ENCODE results near the gene CRTAC1.
"Not testable (repeated sequence)": the region's sequence is repeated elsewhere in the genome, so short reads cannot be mapped to it uniquely, and the experiment has no call there.

Gene CRTAC1

DNA sequence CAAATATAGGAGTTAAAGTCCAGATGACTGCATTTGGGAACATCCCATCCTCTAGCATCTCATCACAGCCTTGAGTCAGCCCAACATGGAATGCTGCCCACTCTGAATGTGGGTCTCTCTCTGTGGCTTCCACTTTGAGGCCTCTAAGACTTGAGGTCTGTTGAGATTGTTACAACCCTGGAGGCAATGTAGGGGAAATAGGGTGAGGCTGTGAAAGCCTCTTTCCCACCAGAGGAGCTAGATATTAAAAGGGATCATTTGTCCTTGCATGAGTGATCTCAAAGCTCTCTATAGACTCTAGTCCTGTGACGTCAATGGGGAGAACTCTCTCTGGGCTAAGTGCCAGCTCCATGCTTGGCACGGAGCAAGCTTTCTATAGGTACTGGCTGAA, 187.1 kb downstream of the CRTAC1 start:
- no peak for DNase-seq (ENCODE audit: low read depth, low spot score)
- H3K9me3 ChIP-seq (ENCODE audit: low read depth, low read length) = no peaks in the 10 kb centered on the region
- H3K27ac ChIP-seq = no peak overlapping the region
- no peaks in the 10 kb centered on the region for H3K36me3 ChIP-seq (ENCODE audit: insufficient read depth, low read length)
- H3K9ac ChIP-seq (ENCODE audit: insufficient read length) = no peak overlapping the region
- H3K4me3 ChIP-seq = no peak overlapping the region
- no peak for TF ChIP-seq POLR2AphosphoS5 (IDR thresholded peaks at IDR 0.05; ENCODE audit: borderline replicate concordance, low read depth, low read length)
- no peak for TF ChIP-seq FOXP2 (optimal IDR thresholded peaks at IDR 0.05; ENCODE audit: control extremely low read depth, extremely low read length, insufficient read depth)
- TF ChIP-seq EZH2 (IDR thresholded peaks at IDR 0.05) = no peak

DNA sequence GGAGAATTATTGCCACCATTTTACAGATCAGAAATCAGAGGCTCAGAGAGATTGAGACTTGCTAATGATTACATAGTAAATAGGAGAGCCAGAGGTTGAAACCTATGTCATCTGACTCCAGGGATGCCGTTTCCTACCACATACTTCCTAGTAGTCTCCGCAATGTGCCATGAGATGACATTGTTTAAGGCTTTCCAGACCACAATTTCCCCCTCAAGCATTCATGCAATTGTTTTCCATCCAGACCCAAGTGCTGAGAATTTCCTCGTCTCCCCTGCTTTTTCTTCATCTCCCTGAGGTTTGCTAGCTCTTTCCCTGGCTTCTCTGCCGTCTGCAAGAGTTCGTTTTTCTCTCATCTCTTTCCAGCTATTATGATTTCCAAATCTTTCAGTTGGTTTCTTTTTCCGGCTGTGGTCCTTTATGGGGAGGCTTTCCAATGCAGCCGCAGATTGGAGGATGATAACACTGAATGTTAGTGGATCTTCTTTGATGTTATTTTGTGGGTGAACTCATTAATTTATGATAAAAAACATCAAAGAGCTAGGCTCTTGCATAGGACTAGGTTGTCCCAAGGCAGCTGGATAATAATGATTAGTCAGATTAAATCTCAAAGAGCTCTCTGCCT, 187.7 kb downstream of the CRTAC1 start:
- H3K36me3 ChIP-seq (ENCODE audit: insufficient read depth, low read length) = no peaks in the 10 kb centered on the region
- TF ChIP-seq FOXP2 (optimal IDR thresholded peaks at IDR 0.05; ENCODE audit: control extremely low read depth, extremely low read length, insufficient read depth) (no peak), EZH2 (IDR thresholded peaks at IDR 0.05) (no peak), POLR2AphosphoS5 (IDR thresholded peaks at IDR 0.05; ENCODE audit: borderline replicate concordance, low read depth, low read length) (no peak)
- H3K9me3 ChIP-seq (ENCODE audit: low read depth, low read length) = no peaks in the 10 kb centered on the region
- no peak for DNase-seq (ENCODE audit: low read depth, low spot score)
- H3K9ac ChIP-seq (ENCODE audit: insufficient read length) = no peak overlapping the region
- no peak overlapping the region for H3K4me3 ChIP-seq
- no peak overlapping the region for H3K27ac ChIP-seq

DNA sequence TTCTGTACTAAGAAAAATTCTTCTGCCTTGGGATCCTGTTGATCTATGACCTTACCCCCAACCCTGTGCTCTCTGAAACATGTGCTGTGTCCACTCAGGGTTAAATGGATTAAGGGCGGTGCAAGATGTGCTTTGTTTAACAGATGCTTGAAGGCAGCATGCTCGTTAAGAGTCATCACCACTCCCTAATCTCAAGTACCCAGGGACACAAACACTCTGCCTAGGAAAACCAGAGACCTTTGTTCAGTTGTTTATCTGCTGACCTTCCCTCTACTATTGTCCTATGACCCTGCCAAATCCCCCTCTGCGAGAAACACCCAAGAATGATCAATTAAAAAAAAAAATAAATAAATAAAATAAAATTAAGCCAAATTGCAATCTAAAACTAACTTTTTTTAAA, 188.3 kb downstream of the CRTAC1 start:
- not testable (repeated sequence) for DNase-seq (ENCODE audit: low read depth, low spot score); H3K27ac ChIP-seq; H3K9ac ChIP-seq (ENCODE audit: insufficient read length); H3K4me3 ChIP-seq; H3K36me3 ChIP-seq (ENCODE audit: insufficient read depth, low read length); H3K9me3 ChIP-seq (ENCODE audit: low read depth, low read length)

DNA sequence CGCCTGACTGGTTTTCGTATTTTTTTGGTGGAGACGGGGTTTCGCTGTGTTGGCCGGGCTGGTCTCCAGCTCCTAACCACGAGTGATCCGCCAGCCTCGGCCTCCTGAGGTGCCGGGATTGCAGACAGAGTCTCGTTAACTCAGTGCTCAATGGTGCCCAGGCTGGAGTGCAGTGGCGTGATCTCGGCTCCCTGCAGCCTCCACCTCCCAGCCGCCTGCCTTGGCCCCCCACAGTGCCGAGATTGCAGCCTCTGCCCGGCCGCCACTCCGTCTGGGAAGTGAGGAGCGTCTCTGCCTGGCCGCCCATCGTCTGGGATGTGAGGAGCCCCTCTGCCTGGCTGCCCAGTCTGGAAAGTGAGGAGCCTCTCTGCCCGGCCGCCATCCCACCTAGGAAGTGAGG, 189.3 kb downstream of the CRTAC1 start:
- not testable (repeated sequence) for H3K36me3 ChIP-seq (ENCODE audit: insufficient read depth, low read length); H3K27ac ChIP-seq; H3K9me3 ChIP-seq (ENCODE audit: low read depth, low read length); H3K4me3 ChIP-seq; DNase-seq (ENCODE audit: low read depth, low spot score); H3K9ac ChIP-seq (ENCODE audit: insufficient read length)

DNA sequence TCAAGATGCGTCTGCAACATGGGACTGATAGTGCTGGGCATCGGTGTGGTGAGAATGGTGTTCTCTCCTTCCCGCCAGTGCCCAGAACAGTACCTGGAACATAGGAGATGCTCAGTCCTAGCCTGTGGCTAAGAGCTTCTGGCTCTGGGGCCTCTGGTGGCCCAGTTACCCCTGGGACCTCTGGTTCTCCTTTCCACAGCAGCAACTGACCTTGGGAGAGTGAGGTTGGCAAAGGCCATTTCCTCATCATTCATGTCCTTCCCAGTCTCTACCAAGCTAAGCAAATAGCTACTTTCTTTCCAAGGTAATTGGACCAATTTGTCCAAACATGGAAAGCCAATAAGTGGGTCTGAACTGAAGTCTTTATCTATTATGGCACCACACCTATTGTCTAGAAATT, 192.3 kb downstream of the CRTAC1 start:
- TF ChIP-seq FOXP2 (optimal IDR thresholded peaks at IDR 0.05; ENCODE audit: control extremely low read depth, extremely low read length, insufficient read depth) = no peak
- no peak for TF ChIP-seq POLR2AphosphoS5 (IDR thresholded peaks at IDR 0.05; ENCODE audit: borderline replicate concordance, low read depth, low read length)
- no peak for TF ChIP-seq EZH2 (IDR thresholded peaks at IDR 0.05)
- no peak overlapping the region for H3K27ac ChIP-seq
- H3K9ac ChIP-seq (ENCODE audit: insufficient read length) = no peak overlapping the region
- no peaks in the 10 kb centered on the region for H3K36me3 ChIP-seq (ENCODE audit: insufficient read depth, low read length)
- no peak for DNase-seq (ENCODE audit: low read depth, low spot score)
- no peak overlapping the region for H3K4me3 ChIP-seq
- no peaks in the 10 kb centered on the region for H3K9me3 ChIP-seq (ENCODE audit: low read depth, low read length)

DNA sequence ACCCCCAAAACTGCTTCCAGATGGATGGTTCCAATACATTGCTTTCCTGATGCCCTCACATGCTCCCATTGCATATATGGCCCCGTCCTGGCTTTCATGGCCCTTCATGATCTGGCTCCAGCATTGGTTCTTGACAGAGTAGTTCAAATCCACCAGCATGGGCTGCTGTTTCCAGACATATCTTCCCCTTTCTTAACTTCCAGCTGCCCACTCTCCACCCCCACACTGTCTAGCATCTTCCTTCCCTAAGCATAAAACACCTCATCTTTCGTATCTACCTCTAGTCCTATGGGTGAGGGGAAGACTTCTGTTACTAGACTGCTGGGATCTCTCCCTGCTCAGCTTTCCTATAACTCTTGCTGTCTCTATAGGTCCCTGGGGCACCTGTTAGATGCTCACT, 194.0 kb downstream of the CRTAC1 start:
- Histone ChIP-seq H3K36me3 (ENCODE audit: insufficient read depth, low read length) (no peaks in the 10 kb centered on the region), H3K27ac (no peak overlapping the region), H3K9ac (ENCODE audit: insufficient read length) (no peak overlapping the region), H3K9me3 (ENCODE audit: low read depth, low read length) (no peaks in the 10 kb centered on the region), H3K4me3 (no peak overlapping the region)
- TF ChIP-seq FOXP2 (optimal IDR thresholded peaks at IDR 0.05; ENCODE audit: control extremely low read depth, extremely low read length, insufficient read depth) (no peak), POLR2AphosphoS5 (IDR thresholded peaks at IDR 0.05; ENCODE audit: borderline replicate concordance, low read depth, low read length) (no peak), EZH2 (IDR thresholded peaks at IDR 0.05) (no peak)
- DNase-seq (ENCODE audit: low read depth, low spot score) = no peak

DNA sequence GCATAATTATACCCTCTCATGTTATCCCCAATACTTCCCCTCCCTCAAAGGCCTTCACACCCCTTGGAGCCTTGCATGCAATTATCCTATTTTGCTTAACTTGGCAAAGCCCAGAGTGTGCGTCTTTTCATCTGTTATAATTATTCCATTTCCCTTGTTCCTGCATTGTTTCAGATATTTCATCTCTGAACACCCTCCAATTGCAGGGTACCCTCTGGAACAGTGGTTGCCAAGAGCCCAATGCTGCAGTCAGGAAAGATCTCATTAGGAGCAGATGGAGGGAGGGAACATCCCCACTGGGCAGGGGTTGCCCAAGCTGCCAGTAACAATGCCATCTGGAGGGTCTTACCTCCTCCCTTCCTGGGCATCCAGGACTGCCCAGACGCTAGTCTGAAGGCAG, 199.2 kb downstream of the CRTAC1 start:
- H3K9ac ChIP-seq (ENCODE audit: insufficient read length) = no peak overlapping the region
- H3K4me3 ChIP-seq = no peak overlapping the region
- TF ChIP-seq POLR2AphosphoS5 (IDR thresholded peaks at IDR 0.05; ENCODE audit: borderline replicate concordance, low read depth, low read length) (no peak), FOXP2 (optimal IDR thresholded peaks at IDR 0.05; ENCODE audit: control extremely low read depth, extremely low read length, insufficient read depth) (no peak), EZH2 (IDR thresholded peaks at IDR 0.05) (no peak)
- H3K36me3 ChIP-seq (ENCODE audit: insufficient read depth, low read length) = no peaks in the 10 kb centered on the region
- no peak for DNase-seq (ENCODE audit: low read depth, low spot score)
- H3K27ac ChIP-seq = no peak overlapping the region
- H3K9me3 ChIP-seq (ENCODE audit: low read depth, low read length) = no peaks in the 10 kb centered on the region

DNA sequence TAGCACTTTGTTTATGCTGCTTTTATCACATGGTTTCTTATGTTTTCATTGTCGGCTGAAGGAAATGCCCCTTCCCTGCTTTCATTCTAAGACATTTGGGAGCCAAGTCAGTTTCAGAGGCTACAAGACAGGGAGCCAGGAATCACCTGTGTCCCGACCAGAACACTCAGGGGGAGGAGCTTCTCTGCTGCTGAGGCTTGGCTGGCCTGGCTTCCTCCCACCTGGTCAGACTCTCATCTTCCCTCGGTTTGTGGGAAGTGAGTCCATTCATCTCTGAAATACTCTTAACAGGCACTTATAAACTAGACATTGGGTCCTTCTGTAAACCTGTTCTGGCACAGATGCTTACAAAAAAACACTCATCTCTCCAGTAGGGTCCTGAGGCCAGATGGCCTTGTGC, 200.4 kb downstream of the CRTAC1 start:
- TF ChIP-seq FOXP2 (optimal IDR thresholded peaks at IDR 0.05; ENCODE audit: control extremely low read depth, extremely low read length, insufficient read depth) (no peak), EZH2 (IDR thresholded peaks at IDR 0.05) (no peak), POLR2AphosphoS5 (IDR thresholded peaks at IDR 0.05; ENCODE audit: borderline replicate concordance, low read depth, low read length) (no peak)
- Histone ChIP-seq H3K4me3 (no peak overlapping the region), H3K27ac (no peak overlapping the region), H3K36me3 (ENCODE audit: insufficient read depth, low read length) (no peaks in the 10 kb centered on the region), H3K9ac (ENCODE audit: insufficient read length) (no peak overlapping the region), H3K9me3 (ENCODE audit: low read depth, low read length) (no peaks in the 10 kb centered on the region)
- DNase-seq (ENCODE audit: low read depth, low spot score) = no peak

DNA sequence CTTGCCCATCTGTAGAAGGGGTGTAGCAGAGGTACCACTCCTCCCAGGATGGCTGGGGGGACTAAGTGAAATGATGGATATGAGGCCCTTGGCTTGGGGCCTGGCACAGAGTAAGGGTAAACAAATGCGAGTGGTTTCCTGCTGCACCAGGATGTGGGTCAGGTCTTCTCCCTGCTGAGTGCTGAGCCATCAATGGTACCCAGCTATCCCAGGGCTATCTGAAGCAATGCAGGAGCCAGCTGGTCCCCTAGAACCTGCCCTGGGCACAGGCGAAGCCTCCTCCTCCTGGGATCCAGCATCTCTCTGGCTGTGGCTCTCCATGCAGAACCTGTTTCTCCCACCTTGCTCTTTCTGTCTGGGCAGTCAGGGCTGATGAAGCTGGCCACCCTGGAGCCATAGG, 201.7 kb downstream of the CRTAC1 start:
- Histone ChIP-seq H3K9me3 (ENCODE audit: low read depth, low read length) (no peaks in the 10 kb centered on the region), H3K27ac (no peak overlapping the region), H3K4me3 (no peak overlapping the region), H3K9ac (ENCODE audit: insufficient read length) (no peak overlapping the region), H3K36me3 (ENCODE audit: insufficient read depth, low read length) (no peaks in the 10 kb centered on the region)
- TF ChIP-seq FOXP2 (optimal IDR thresholded peaks at IDR 0.05; ENCODE audit: control extremely low read depth, extremely low read length, insufficient read depth) = no peak
- no peak for TF ChIP-seq POLR2AphosphoS5 (IDR thresholded peaks at IDR 0.05; ENCODE audit: borderline replicate concordance, low read depth, low read length)
- TF ChIP-seq EZH2 (IDR thresholded peaks at IDR 0.05) = no peak
- no peak for DNase-seq (ENCODE audit: low read depth, low spot score)

Measured in SK-N-MC (cell line).